ENCODE data around the gene MBLAC1. TPM values are rescaled to one million over a fixed set of nuclear protein-coding genes. Genes with fewer than 3 reads are reported as not detected.
A peak's percentile ranks its signal among the peaks of the same experiment; 100 is the strongest.

Gene MBLAC1
- polyA plus RNA-seq, 1 donor from 2014 or later = 6.4 TPM

DNA sequence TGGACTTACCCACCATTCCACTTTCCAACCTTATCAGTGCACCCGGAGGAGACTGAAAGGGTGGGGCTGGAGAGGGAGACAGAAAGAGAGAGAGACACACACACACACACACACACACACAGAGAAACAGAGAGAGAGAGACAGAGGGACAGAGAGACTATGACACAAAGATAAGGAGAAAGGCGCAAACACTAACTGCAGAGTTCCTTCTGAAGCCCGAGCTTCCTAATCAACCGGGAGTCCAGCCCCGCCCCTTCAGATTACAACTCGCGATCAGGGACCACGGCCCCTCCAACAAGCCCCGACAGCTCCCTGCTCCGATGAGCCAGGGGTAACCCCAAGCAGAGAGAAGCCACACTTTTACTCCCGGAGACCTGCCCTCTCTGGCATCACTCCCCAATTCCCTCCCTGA is 41.2 kb downstream of the MBLAC1 start:
- H3K27me3 ChIP-seq (ENCODE audit: insufficient read depth, low read depth, low read length) = no peaks in the 10 kb centered on the region
- no peaks in the 10 kb centered on the region for H3K9me3 ChIP-seq (ENCODE audit: low read length)
- no peaks in the 10 kb centered on the region for H3F3A ChIP-seq (ENCODE audit: insufficient read depth, low read length, poor library complexity, severe bottlenecking)
- H3K4me2 ChIP-seq (ENCODE audit: low read length) = no peak overlapping the region
- H3K79me2 ChIP-seq (replicated peaks; ENCODE audit: insufficient read depth, low read length) = no peaks in the 10 kb centered on the region
- no peaks in the 10 kb centered on the region for H3K9me2 ChIP-seq (ENCODE audit: insufficient read depth, low read length)
- H3K9ac ChIP-seq (ENCODE audit: low read length) = no peak overlapping the region
- no peak overlapping the region for H3K27ac ChIP-seq (ENCODE audit: low read length)
- H4K20me1 ChIP-seq (ENCODE audit: insufficient read depth) = no peaks in the 10 kb centered on the region
- no peaks in the 10 kb centered on the region for H3K36me3 ChIP-seq (ENCODE audit: insufficient read depth, low read length)
- TF ChIP-seq TAF1 (IDR thresholded peaks at IDR 0.05; ENCODE audit: low read depth) (no peak), SMC3 (conservative IDR thresholded peaks at IDR 0.05; ENCODE audit: poor library complexity) (no peak), EP300 (conservative IDR thresholded peaks at IDR 0.05; ENCODE audit: poor library complexity, severe bottlenecking) (no peak), POLR2AphosphoS5 (IDR thresholded peaks at IDR 0.05) (no peak), RAD21 (conservative IDR thresholded peaks at IDR 0.05) (no peak), MXI1 (conservative IDR thresholded peaks at IDR 0.05; ENCODE audit: poor library complexity, severe bottlenecking) (no peak), EZH2 (IDR thresholded peaks at IDR 0.05; ENCODE audit: borderline replicate concordance, insufficient read depth, low read length, poor library complexity, severe bottlenecking) (no peak)
- TF ChIP-seq, protein P1, sequence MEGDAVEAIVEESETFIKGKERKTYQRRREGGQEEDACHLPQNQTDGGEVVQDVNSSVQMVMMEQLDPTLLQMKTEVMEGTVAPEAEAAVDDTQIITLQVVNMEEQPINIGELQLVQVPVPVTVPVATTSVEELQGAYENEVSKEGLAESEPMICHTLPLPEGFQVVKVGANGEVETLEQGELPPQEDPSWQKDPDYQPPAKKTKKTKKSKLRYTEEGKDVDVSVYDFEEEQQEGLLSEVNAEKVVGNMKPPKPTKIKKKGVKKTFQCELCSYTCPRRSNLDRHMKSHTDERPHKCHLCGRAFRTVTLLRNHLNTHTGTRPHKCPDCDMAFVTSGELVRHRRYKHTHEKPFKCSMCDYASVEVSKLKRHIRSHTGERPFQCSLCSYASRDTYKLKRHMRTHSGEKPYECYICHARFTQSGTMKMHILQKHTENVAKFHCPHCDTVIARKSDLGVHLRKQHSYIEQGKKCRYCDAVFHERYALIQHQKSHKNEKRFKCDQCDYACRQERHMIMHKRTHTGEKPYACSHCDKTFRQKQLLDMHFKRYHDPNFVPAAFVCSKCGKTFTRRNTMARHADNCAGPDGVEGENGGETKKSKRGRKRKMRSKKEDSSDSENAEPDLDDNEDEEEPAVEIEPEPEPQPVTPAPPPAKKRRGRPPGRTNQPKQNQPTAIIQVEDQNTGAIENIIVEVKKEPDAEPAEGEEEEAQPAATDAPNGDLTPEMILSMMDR (IDR thresholded peaks at IDR 0.05; ENCODE audit: poor library complexity, severe bottlenecking) = no peak
- TF ChIP-seq, protein P2, sequence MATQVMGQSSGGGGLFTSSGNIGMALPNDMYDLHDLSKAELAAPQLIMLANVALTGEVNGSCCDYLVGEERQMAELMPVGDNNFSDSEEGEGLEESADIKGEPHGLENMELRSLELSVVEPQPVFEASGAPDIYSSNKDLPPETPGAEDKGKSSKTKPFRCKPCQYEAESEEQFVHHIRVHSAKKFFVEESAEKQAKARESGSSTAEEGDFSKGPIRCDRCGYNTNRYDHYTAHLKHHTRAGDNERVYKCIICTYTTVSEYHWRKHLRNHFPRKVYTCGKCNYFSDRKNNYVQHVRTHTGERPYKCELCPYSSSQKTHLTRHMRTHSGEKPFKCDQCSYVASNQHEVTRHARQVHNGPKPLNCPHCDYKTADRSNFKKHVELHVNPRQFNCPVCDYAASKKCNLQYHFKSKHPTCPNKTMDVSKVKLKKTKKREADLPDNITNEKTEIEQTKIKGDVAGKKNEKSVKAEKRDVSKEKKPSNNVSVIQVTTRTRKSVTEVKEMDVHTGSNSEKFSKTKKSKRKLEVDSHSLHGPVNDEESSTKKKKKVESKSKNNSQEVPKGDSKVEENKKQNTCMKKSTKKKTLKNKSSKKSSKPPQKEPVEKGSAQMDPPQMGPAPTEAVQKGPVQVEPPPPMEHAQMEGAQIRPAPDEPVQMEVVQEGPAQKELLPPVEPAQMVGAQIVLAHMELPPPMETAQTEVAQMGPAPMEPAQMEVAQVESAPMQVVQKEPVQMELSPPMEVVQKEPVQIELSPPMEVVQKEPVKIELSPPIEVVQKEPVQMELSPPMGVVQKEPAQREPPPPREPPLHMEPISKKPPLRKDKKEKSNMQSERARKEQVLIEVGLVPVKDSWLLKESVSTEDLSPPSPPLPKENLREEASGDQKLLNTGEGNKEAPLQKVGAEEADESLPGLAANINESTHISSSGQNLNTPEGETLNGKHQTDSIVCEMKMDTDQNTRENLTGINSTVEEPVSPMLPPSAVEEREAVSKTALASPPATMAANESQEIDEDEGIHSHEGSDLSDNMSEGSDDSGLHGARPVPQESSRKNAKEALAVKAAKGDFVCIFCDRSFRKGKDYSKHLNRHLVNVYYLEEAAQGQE (IDR thresholded peaks at IDR 0.05; ENCODE audit: borderline replicate concordance) = no peak
- H3K4me3 ChIP-seq (ENCODE audit: low read length) = peak overlapping the region; percentile 14
- no peak overlapping the region for H2AFZ ChIP-seq (ENCODE audit: low read depth, low read length)

DNA sequence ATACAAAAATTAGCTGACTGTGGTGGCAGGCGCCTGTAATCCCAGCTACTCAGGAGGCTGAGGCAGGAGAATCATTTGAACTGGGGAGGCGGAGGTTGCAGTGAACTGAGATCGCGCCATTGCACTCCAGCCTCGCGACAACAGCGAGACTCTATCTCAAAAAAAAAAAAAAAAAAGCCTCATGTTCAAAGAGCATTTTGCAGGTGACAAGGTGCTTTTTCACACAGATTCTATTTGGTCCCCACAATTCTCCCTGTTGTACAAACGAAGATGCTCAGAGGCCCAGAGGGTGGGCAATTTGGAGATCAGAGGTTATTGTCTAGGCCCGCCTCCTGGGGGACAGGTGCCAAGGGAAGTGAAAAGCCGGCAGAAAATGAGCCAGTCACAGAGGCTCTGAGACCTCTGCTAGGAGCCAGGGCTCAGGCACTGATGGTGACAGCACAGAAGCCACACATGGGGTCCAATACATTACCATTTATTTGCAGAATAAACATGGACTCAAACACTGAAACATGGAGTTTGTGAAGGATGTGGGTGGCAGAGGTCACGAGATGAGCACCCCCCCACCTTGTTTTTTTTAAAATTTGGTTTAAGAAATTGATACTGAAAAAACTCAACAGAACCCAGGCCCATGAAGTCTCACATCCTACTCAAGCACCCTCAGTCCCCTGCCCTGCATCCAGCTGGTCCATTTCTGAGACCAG is 42.5 kb downstream of the MBLAC1 start:
- Histone ChIP-seq H3K4me3 (ENCODE audit: low read length) (no peak overlapping the region), H3K9me3 (ENCODE audit: low read length) (no peaks in the 10 kb centered on the region), H3K27me3 (ENCODE audit: insufficient read depth, low read depth, low read length) (no peaks in the 10 kb centered on the region), H2AFZ (ENCODE audit: low read depth, low read length) (no peak overlapping the region), H3K79me2 (replicated peaks; ENCODE audit: insufficient read depth, low read length) (no peaks in the 10 kb centered on the region), H3K9ac (ENCODE audit: low read length) (no peak overlapping the region), H3K9me2 (ENCODE audit: insufficient read depth, low read length) (no peaks in the 10 kb centered on the region), H4K20me1 (ENCODE audit: insufficient read depth) (no peaks in the 10 kb centered on the region), H3K4me2 (ENCODE audit: low read length) (no peak overlapping the region), H3K27ac (ENCODE audit: low read length) (no peak overlapping the region), H3F3A (ENCODE audit: insufficient read depth, low read length, poor library complexity, severe bottlenecking) (no peaks in the 10 kb centered on the region), H3K36me3 (ENCODE audit: insufficient read depth, low read length) (no peaks in the 10 kb centered on the region)
- TF ChIP-seq SMC3 (conservative IDR thresholded peaks at IDR 0.05; ENCODE audit: poor library complexity) (no peak), EZH2 (IDR thresholded peaks at IDR 0.05; ENCODE audit: borderline replicate concordance, insufficient read depth, low read length, poor library complexity, severe bottlenecking) (no peak), EP300 (conservative IDR thresholded peaks at IDR 0.05; ENCODE audit: poor library complexity, severe bottlenecking) (no peak)

All from neural cell (in vitro differentiated cells).